GM18498 (cell line): ENCODE data around the gene ZNF778.
"Not testable (repeated sequence)": the region's sequence is repeated elsewhere in the genome, so short reads cannot be mapped to it uniquely, and the experiment has no call there.

Source experiments
- ATAC-seq: cut with Tn5 transposase; IDR thresholded peaks from one replicate; pipeline ENCODE4 v1.9.1; 2021; ENCODE audit warnings: mild to moderate bottlenecking, moderate library complexity; ENCODE audit not compliant: unreplicated experiment

Gene ZNF778

GRCh38 chr16:89179656-89180315, 37.7 kb upstream of the ZNF778 start:
- ATAC-seq = no peak

- no peak for ATAC-seq
Measured at GRCh38 chr16:89183463-89183862, 34.0 kb upstream of the ZNF778 start.

GRCh38 chr16:89183975-89184676, 33.4 kb upstream of the ZNF778 start:
- ATAC-seq = no peak

- no peak for ATAC-seq
Measured at GRCh38 chr16:89184677-89184932, 32.9 kb upstream of the ZNF778 start.

- ATAC-seq = no peak
Measured at GRCh38 chr16:89184933-89185794, 32.3 kb upstream of the ZNF778 start.

- not testable (repeated sequence) for ATAC-seq
Measured at GRCh38 chr16:89185887-89186592, 31.5 kb upstream of the ZNF778 start.

GRCh38 chr16:89186593-89187031, 30.9 kb upstream of the ZNF778 start:
- ATAC-seq = not testable (repeated sequence)

GRCh38 chr16:89187032-89187769, 30.3 kb upstream of the ZNF778 start:
- no peak for ATAC-seq

GRCh38 chr16:89187770-89188392, 29.6 kb upstream of the ZNF778 start:
- no peak for ATAC-seq

- not testable (repeated sequence) for ATAC-seq
Measured at GRCh38 chr16:89188471-89189357, 28.8 kb upstream of the ZNF778 start.

- ATAC-seq = no peak
Measured at GRCh38 chr16:89189358-89190025, 28.0 kb upstream of the ZNF778 start.

- ATAC-seq = no peak
Measured at GRCh38 chr16:89190150-89190958, 27.1 kb upstream of the ZNF778 start.

GRCh38 chr16:89191033-89191900, 26.2 kb upstream of the ZNF778 start:
- ATAC-seq = no peak

- no peak for ATAC-seq
Measured at GRCh38 chr16:89191901-89192185, 25.7 kb upstream of the ZNF778 start.

GRCh38 chr16:89192186-89192955, 25.1 kb upstream of the ZNF778 start:
- ATAC-seq = peak; percentile 40

- ATAC-seq = no peak
Measured at GRCh38 chr16:89192956-89193575, 24.4 kb upstream of the ZNF778 start.
